ENCODE measurements around the gene TTN.

DNA sequence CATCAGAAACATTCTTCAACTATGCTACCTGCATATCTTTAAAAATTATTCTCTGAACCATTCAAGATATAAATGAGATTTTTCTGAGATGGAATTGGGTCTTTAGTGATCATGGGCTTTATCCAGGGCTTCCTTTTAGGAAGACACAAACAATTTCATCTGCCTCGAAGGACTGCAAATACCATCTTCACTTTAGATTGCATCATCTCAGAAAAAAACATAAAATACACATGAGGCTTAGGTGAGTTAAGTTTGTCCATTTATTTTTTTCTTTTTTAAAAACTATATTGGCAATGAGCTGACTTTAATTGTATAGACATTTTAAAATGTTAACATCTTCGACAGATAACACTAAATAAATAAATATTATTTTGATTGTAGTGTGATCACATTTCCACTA, 20.1 kb downstream of the TTN start:
- TF ChIP-seq, protein P1, sequence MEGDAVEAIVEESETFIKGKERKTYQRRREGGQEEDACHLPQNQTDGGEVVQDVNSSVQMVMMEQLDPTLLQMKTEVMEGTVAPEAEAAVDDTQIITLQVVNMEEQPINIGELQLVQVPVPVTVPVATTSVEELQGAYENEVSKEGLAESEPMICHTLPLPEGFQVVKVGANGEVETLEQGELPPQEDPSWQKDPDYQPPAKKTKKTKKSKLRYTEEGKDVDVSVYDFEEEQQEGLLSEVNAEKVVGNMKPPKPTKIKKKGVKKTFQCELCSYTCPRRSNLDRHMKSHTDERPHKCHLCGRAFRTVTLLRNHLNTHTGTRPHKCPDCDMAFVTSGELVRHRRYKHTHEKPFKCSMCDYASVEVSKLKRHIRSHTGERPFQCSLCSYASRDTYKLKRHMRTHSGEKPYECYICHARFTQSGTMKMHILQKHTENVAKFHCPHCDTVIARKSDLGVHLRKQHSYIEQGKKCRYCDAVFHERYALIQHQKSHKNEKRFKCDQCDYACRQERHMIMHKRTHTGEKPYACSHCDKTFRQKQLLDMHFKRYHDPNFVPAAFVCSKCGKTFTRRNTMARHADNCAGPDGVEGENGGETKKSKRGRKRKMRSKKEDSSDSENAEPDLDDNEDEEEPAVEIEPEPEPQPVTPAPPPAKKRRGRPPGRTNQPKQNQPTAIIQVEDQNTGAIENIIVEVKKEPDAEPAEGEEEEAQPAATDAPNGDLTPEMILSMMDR (IDR thresholded peaks at IDR 0.05), result no peak
- TF ChIP-seq POLR2A (IDR thresholded peaks at IDR 0.05), result no peak

Data from vagina (tissue), 2 donors.